WTC11 (cell line): Measurements from ENCODE around the gene CDCP1. TPM values are rescaled to one million over a fixed set of nuclear protein-coding genes. Genes with fewer than 3 reads are reported as not detected.

Source experiments
- ATAC-seq: fragments of 200-7000 bp; cut with Tn5 transposase; 2 replicates; pipeline ENCODE4 v1.10.0; 2021; ENCODE audit warnings: mild to moderate bottlenecking, moderate library complexity
- CTCF ChIA-PET: fragments of 300-600 bp; sonication (Branson Sonifier 250); formaldehyde crosslinking; loops from one replicate; lab custom pipeline; 2021; ENCODE audit warnings: antibody characterized with exemption; lab: Charles Lee
- POLR2A ChIA-PET: fragments of 350-600 bp; sonication (Branson Sonifier 250); formaldehyde crosslinking; loops from one replicate; lab custom pipeline; 2021; ENCODE audit warnings: antibody characterized with exemption; lab: Charles Lee
- DNase-seq: peaks from one replicate; pipeline ENCODE4 v3.0.0; 2021; ENCODE audit warnings: low spot score
- H3K27ac Mint-ChIP-seq: 2 replicates; pipeline ENCODE4 v1.8.0; 2021; ENCODE audit warnings: mixed read lengths
- H3K27me3 Mint-ChIP-seq: 2 replicates; pipeline ENCODE4 v1.8.0; 2021; ENCODE audit warnings: low read depth, mild to moderate bottlenecking, moderate library complexity, mixed read lengths
- H3K36me3 Mint-ChIP-seq: 2 replicates; pipeline ENCODE4 v1.8.0; 2021; ENCODE audit warnings: mixed read lengths
- H3K4me1 Mint-ChIP-seq: 2 replicates; pipeline ENCODE4 v1.8.0; 2022; ENCODE audit warnings: mixed read lengths
- H3K4me3 Mint-ChIP-seq: 2 replicates; pipeline ENCODE4 v1.8.0; 2021; ENCODE audit warnings: mild to moderate bottlenecking, moderate library complexity, mixed read lengths
- H3K9me3 Mint-ChIP-seq: 2 replicates; pipeline ENCODE4 v1.8.0; 2021; ENCODE audit warnings: mixed read lengths
- ARID4B ChIP-seq: sonication (generic); formaldehyde crosslinking; IDR thresholded peaks from 2 replicates; pipeline ENCODE4 v1.8.0; 2023; ENCODE audit warnings: missing genetic modification reagents, mild to moderate bottlenecking, borderline replicate concordance
- ATF1 ChIP-seq: sonication (generic); formaldehyde crosslinking; IDR thresholded peaks from 2 replicates; pipeline ENCODE4 v1.8.1; 2023; ENCODE audit warnings: mild to moderate bottlenecking, moderate library complexity, missing genetic modification reagents
- ATF6 ChIP-seq: sonication (generic); formaldehyde crosslinking; IDR thresholded peaks from 2 replicates; pipeline ENCODE4 v1.8.1; 2023; ENCODE audit warnings: mild to moderate bottlenecking, missing genetic modification reagents
- CREM ChIP-seq: sonication (generic); formaldehyde crosslinking; IDR thresholded peaks from 2 replicates; pipeline ENCODE4 v1.8.1; 2022; ENCODE audit warnings: mild to moderate bottlenecking, missing genetic modification reagents, moderate library complexity
- FOXJ3 ChIP-seq: sonication (generic); formaldehyde crosslinking; IDR thresholded peaks from 2 replicates; pipeline ENCODE4 v1.9.0; 2021; ENCODE audit warnings: missing genetic modification reagents, mild to moderate bottlenecking, borderline replicate concordance
- FOXK1 ChIP-seq: sonication (generic); formaldehyde crosslinking; IDR thresholded peaks from 2 replicates; pipeline ENCODE4 v1.8.0; 2022; ENCODE audit warnings: mild to moderate bottlenecking, moderate library complexity, missing genetic modification reagents
- MLX ChIP-seq: sonication (generic); formaldehyde crosslinking; IDR thresholded peaks from 2 replicates; pipeline ENCODE4 v1.8.1; 2023; ENCODE audit warnings: mild to moderate bottlenecking, missing genetic modification reagents, moderate library complexity
- MXD4 ChIP-seq: fragments of 250-450 bp; sonication (Bioruptor Pico); IDR thresholded peaks from 2 replicates; pipeline ENCODE4 v1.8.0; 2021; ENCODE audit warnings: mild to moderate bottlenecking, moderate library complexity, borderline replicate concordance
- MYBL2 ChIP-seq: sonication (generic); formaldehyde crosslinking; IDR thresholded peaks from 2 replicates; pipeline ENCODE4 v1.8.1; 2023; ENCODE audit warnings: mild to moderate bottlenecking, moderate library complexity, missing genetic modification reagents
- NFYB ChIP-seq: sonication (generic); formaldehyde crosslinking; conservative IDR thresholded peaks from 2 replicates; pipeline ENCODE4 v1.8.0; 2022; ENCODE audit warnings: low read depth, missing genetic modification reagents
- NR2C2 ChIP-seq: sonication (generic); formaldehyde crosslinking; IDR thresholded peaks from 2 replicates; pipeline ENCODE4 v1.8.0; 2022; ENCODE audit warnings: mild to moderate bottlenecking, missing genetic modification reagents
- OVOL2 ChIP-seq: fragments of 250-450 bp; sonication (Bioruptor Pico); IDR thresholded peaks from 2 replicates; pipeline ENCODE4 v1.9.0; 2021; ENCODE audit warnings: mild to moderate bottlenecking, borderline replicate concordance
- PRDM15 ChIP-seq: sonication (generic); formaldehyde crosslinking; IDR thresholded peaks from 2 replicates; pipeline ENCODE4 v1.8.0; 2022; ENCODE audit warnings: missing genetic modification reagents
- ZBTB21 ChIP-seq: sonication (generic); formaldehyde crosslinking; IDR thresholded peaks from 2 replicates; pipeline ENCODE4 v1.8.1; 2023; ENCODE audit warnings: mild to moderate bottlenecking, missing genetic modification reagents, borderline replicate concordance
- ZNF423 ChIP-seq: fragments of 250-450 bp; sonication (Bioruptor Pico); IDR thresholded peaks from 2 replicates; pipeline ENCODE4 v2.1.2; 2022; ENCODE audit warnings: mild to moderate bottlenecking, moderate library complexity
- total RNA-seq: library from RNA; stranded (reverse); gene quantifications from 3 replicates; pipeline ENCODE4 v1.2.3, GENCODE V29; 2021

The CDCP1 gene
- total RNA-seq, 1 experiment from 2014 or later: 14.6 TPM

- TF ChIP-seq OVOL2 (CRISPR knock-in tag) (no peak), CREM (no peak), PRDM15 (no peak), MXD4 (CRISPR knock-in tag) (no peak), ZNF423 (CRISPR knock-in tag) (no peak), FOXJ3 (no peak), NR2C2 (no peak), NFYB (CRISPR knock-in tag) (no peak), ATF6 (CRISPR knock-in tag) (no peak), MLX (CRISPR knock-in tag) (no peak), MYBL2 (CRISPR knock-in tag) (no peak)
Measured at GRCh38 chr3:45064512-45065372, 81.4 kb downstream of the CDCP1 start (continued).

- Mint-ChIP-seq H3K4me1 (peaks cover 18% of the 10 kb centered on the region), H3K27ac (no peak overlapping the region), H3K4me3 (no peak overlapping the region), H3K27me3 (peaks cover 67% of the 10 kb centered on the region), H3K36me3 (no peaks in the 10 kb centered on the region), H3K9me3 (no peaks in the 10 kb centered on the region)
- DNase-seq: no peak
- TF ChIP-seq NFYB (CRISPR knock-in tag): no peak
- TF ChIP-seq ATF1 (CRISPR knock-in tag): no peak
- POLR2A ChIA-PET: no interaction called here
- CTCF ChIA-PET: interaction anchor here (1.3 kb wide), 1 partner anchor 148 kb away, joined by 7 read pairs; no protein-coding TSS in a partner anchor
- ATAC-seq: no peak
Measured at GRCh38 chr3:45062697-45063070, 83.5 kb downstream of the CDCP1 start.

GRCh38 chr3:45060165-45060892, 85.8 kb downstream of the CDCP1 start:
- Mint-ChIP-seq H3K36me3 (no peaks in the 10 kb centered on the region), H3K4me3 (no peak overlapping the region), H3K27me3 (peaks cover 83% of the 10 kb centered on the region), H3K4me1 (peaks cover 24% of the 10 kb centered on the region), H3K27ac (no peak overlapping the region), H3K9me3 (no peaks in the 10 kb centered on the region)
- DNase-seq: no peak
- ChIA-PET CTCF (interaction anchor here (0.6 to 1.6 kb wide), 3 partner anchors 150 to 763 kb away, joined by 3 to 4 read pairs (median 3); no protein-coding TSS in a partner anchor), POLR2A (no interaction called here)
- peak; percentile 54 for ATAC-seq
- TF ChIP-seq ARID4B (CRISPR knock-in tag) (no peak), ZBTB21 (CRISPR knock-in tag) (no peak), FOXK1 (CRISPR knock-in tag) (no peak)
